CD4-positive, alpha-beta T cell (primary cell): ENCODE results near the gene INPP4A. TPM values are rescaled to one million over a fixed set of nuclear protein-coding genes. Genes with fewer than 3 reads are reported as not detected.

ENCODE experiments used
- ATAC-seq: fragments of 200-7000 bp; cut with Tn5 transposase; one replicate; pipeline ENCODE4 v1.10.0; 2022; ENCODE audit warnings: mild to moderate bottlenecking; ENCODE audit not compliant: poor library complexity
- CTCF ChIA-PET: fragments of 350-600 bp; sonication (Branson Sonifier 250); formaldehyde crosslinking; loops from one replicate; lab custom pipeline; 2021; ENCODE audit warnings: antibody characterized with exemption, inconsistent platforms; lab: Charles Lee
- POLR2A ChIA-PET: fragments of 350-600 bp; sonication (Branson Sonifier 250); formaldehyde crosslinking; loops from one replicate; lab custom pipeline; 2021; ENCODE audit warnings: antibody characterized with exemption, inconsistent platforms; lab: Charles Lee
- DNase-seq, 14 experiments: peaks; one replicate each; pipeline ENCODE4 v3.0.0-alpha.2; 2013 to 2020; ENCODE audit warnings: mixed read lengths in 2 of 14
- H3K27ac ChIP-seq, 2 donors: one replicate each; pipeline versions ENCODE4 v1.5.1 to v1.7.0; 2013; ENCODE audit warnings: low read length in 2 of 2, low read depth in 1 of 2, mild to moderate bottlenecking in 1 of 2
- H3K27me3 ChIP-seq, 2 experiments: 1 replicate in 1 of 2; 2 replicates in 1 of 2; pipeline versions ENCODE4 v1.6.1 to v1.7.0; 2013; ENCODE audit warnings: low read length in 2 of 2, control low read depth in 1 of 2, mild to moderate bottlenecking in 1 of 2, moderate library complexity in 1 of 2; ENCODE audit not compliant: insufficient read depth in 2 of 2, control insufficient read depth in 1 of 2
- H3K36me3 ChIP-seq: one replicate; pipeline ENCODE4 v1.6.1; 2013; ENCODE audit warnings: low read length, control low read depth; ENCODE audit not compliant: insufficient read depth
- H3K4me1 ChIP-seq: one replicate; pipeline ENCODE4 v1.6.1; 2013; ENCODE audit warnings: low read length, control low read depth; ENCODE audit not compliant: insufficient read depth
- H3K4me3 ChIP-seq: one replicate; pipeline ENCODE4 v1.5.1; 2013; ENCODE audit warnings: mild to moderate bottlenecking, low read length, moderate library complexity
- H3K9me3 ChIP-seq, 2 experiments: 1 replicate in 1 of 2; 2 replicates in 1 of 2; pipeline versions ENCODE4 v1.6.1 to v1.7.0; 2013; ENCODE audit warnings: low read length in 2 of 2, mild to moderate bottlenecking in 2 of 2, control low read depth in 1 of 2, moderate library complexity in 1 of 2; ENCODE audit not compliant: control insufficient read depth in 1 of 2, insufficient read depth in 1 of 2
- H3K27ac Mint-ChIP-seq: one replicate; pipeline ENCODE4 v1.8.0; 2020; ENCODE audit warnings: mixed read lengths
- H3K27me3 Mint-ChIP-seq: one replicate; pipeline ENCODE4 v1.8.0; 2021; ENCODE audit warnings: mixed read lengths
- H3K36me3 Mint-ChIP-seq: one replicate; pipeline ENCODE4 v1.8.0; 2021; ENCODE audit warnings: low read depth, mixed read lengths
- H3K4me1 Mint-ChIP-seq: one replicate; pipeline ENCODE4 v1.8.0; 2021; ENCODE audit warnings: low read depth, mixed read lengths
- H3K4me3 Mint-ChIP-seq: one replicate; pipeline ENCODE4 v1.8.0; 2020; ENCODE audit warnings: mild to moderate bottlenecking, mixed read lengths
- H3K9me3 Mint-ChIP-seq: one replicate; pipeline ENCODE4 v1.8.0; 2020; ENCODE audit warnings: mixed read lengths
- CTCF ChIP-seq: fragments of 200-600 bp; IDR thresholded peaks from one replicate; pipeline ENCODE4 v1.8.0; 2022; ENCODE audit warnings: antibody characterized with exemption, mild to moderate bottlenecking
- intact Hi-C, 2 experiments: fragments of 100-400 bp; cut with DNase I in 1 of 2; cut with micrococcal nuclease in 1 of 2; formaldehyde crosslinking; loops; one replicate each; pipeline versions ENCODE4 v1.15.1 to v1.9.0; 2023 to 2025; cut with DNase I, micrococcal nuclease
- total RNA-seq, 174 experiments: library from RNA in 2 of 174; stranded (reverse) in 2 of 174; gene quantifications; one replicate each; pipeline ENCODE4 v1.2.3 and lab custom pipeline; 2021 to 2026

Gene INPP4A
- total RNA-seq, 2 experiments from 2014 or later: 86.4 to 89.2 TPM

DNA sequence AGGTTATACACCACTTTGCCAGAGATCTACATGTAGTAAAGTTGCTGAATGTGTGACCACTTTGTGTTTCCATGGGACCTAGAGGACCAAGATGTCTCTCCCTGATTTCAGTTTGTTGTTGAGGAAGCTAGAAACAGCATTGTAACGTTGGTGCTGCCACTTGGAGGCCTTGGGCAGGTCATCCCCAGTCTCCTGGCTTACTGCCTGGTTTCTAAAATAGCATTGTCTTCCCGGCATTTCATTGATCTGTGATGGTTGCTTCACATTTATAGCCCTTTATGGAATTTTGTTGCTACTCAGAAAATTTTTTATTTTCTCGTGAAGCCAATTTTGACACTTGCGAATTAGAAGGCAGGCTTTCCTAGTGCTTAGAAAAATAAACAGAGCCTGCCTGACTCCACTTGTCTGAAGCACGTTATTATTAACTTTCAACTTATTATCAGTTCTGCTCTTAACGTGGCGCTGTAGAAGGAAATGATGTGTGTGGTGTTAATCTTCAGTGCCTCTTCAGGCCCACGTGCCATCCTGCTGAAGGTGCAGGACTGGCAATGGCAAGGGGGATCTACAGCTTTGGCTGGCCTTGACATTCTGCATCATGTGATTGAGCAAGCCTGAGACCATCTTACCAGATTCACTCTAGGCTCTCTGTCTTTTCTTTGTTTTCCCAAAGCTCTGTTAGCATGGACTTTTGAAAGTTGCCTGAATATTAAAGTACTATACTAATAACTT is 59.9 kb downstream of the INPP4A start:
- no peaks in the 10 kb centered on the region for H3K27me3 Mint-ChIP-seq
- peak overlapping the region; percentile 83 for H3K27ac Mint-ChIP-seq
- H3K9me3 Mint-ChIP-seq: no peaks in the 10 kb centered on the region
- Histone ChIP-seq H3K27me3 (no peaks in the 10 kb centered on the region), H3K36me3 (peaks cover 17% of the 10 kb centered on the region), H3K27ac (no peak overlapping the region), H3K4me1 (peaks cover 89% of the 10 kb centered on the region), H3K9me3 (no peaks in the 10 kb centered on the region), H3K4me3 (no peak overlapping the region)
- ChIA-PET POLR2A (interaction anchor here (1.4 to 2.0 kb wide), 3 partner anchors 11 to 38 kb away, joined by 3 to 4 read pairs (median 4); no protein-coding TSS in a partner anchor), CTCF (interaction anchor here (0.9 to 1.6 kb wide), 4 partner anchors 10 to 91 kb away, joined by 3 read pairs; no protein-coding TSS in a partner anchor)
- H3K4me3 Mint-ChIP-seq: peak overlapping the region; percentile 46
- no peak for ATAC-seq
- no peak for DNase-seq
- intact Hi-C loops: loop anchor here in 1 of 2 experiments (5.0 kb wide), 1 partner anchor 57 kb away; no protein-coding TSS in a partner anchor
- TF ChIP-seq CTCF: no peak
- H3K36me3 Mint-ChIP-seq: peaks cover 78% of the 10 kb centered on the region
- H3K4me1 Mint-ChIP-seq: peaks cover 93% of the 10 kb centered on the region

GRCh38 chr2:98505311-98505808 is 60.7 kb downstream of the INPP4A start:
- Histone ChIP-seq H3K9me3 (no peaks in the 10 kb centered on the region), H3K4me1 (peaks cover 90% of the 10 kb centered on the region), H3K36me3 (peaks cover 12% of the 10 kb centered on the region), H3K4me3 (no peak overlapping the region), H3K27me3 (no peaks in the 10 kb centered on the region), H3K27ac (no peak overlapping the region)
- TF ChIP-seq CTCF: no peak
- H3K9me3 Mint-ChIP-seq: no peaks in the 10 kb centered on the region
- ChIA-PET CTCF (interaction anchor here (1.3 to 1.6 kb wide), 3 partner anchors 11 to 59 kb away, joined by 3 read pairs; no protein-coding TSS in a partner anchor), POLR2A (interaction anchor here (1.2 to 2.0 kb wide), 3 partner anchors 11 to 39 kb away, joined by 3 to 4 read pairs (median 4); no protein-coding TSS in a partner anchor)
- peak; percentile 59 for ATAC-seq
- no peaks in the 10 kb centered on the region for H3K27me3 Mint-ChIP-seq
- peak overlapping the region; percentile 83 for H3K27ac Mint-ChIP-seq
- peaks cover 78% of the 10 kb centered on the region for H3K36me3 Mint-ChIP-seq
- peak in 8 of 14 experiments; percentile 20 to 66 (median 48) for DNase-seq
- H3K4me1 Mint-ChIP-seq: peaks cover 93% of the 10 kb centered on the region
- H3K4me3 Mint-ChIP-seq: peak overlapping the region; percentile 4
- intact Hi-C loops: loop anchor here in 1 of 2 experiments (5.0 kb wide), 1 partner anchor 58 kb away; no protein-coding TSS in a partner anchor

GRCh38 chr2:98505971-98506664 is 61.5 kb downstream of the INPP4A start:
- ChIA-PET POLR2A (interaction anchor here (1.2 to 2.0 kb wide), 3 partner anchors 12 to 40 kb away, joined by 3 to 4 read pairs (median 4); no protein-coding TSS in a partner anchor), CTCF (interaction anchor here (1.4 to 1.6 kb wide), 2 partner anchors 12 to 18 kb away, joined by 3 read pairs; no protein-coding TSS in a partner anchor)
- Histone ChIP-seq H3K4me3 (no peak overlapping the region), H3K36me3 (peaks cover 10% of the 10 kb centered on the region), H3K27me3 (no peaks in the 10 kb centered on the region), H3K9me3 (no peaks in the 10 kb centered on the region), H3K4me1 (peaks cover 86% of the 10 kb centered on the region), H3K27ac (no peak overlapping the region)
- Mint-ChIP-seq H3K27ac (peak overlapping the region; percentile 83), H3K36me3 (peaks cover 77% of the 10 kb centered on the region), H3K27me3 (no peaks in the 10 kb centered on the region), H3K4me1 (peaks cover 94% of the 10 kb centered on the region), H3K4me3 (no peak overlapping the region), H3K9me3 (no peaks in the 10 kb centered on the region)
- no peak for ATAC-seq
- no peak for TF ChIP-seq CTCF
- peak in 1 of 14 experiments; percentile 32 for DNase-seq
- intact Hi-C loops: loop anchor here in 1 of 2 experiments (5.0 kb wide), 1 partner anchor 59 kb away; no protein-coding TSS in a partner anchor
